ENCODE data around the gene CFAP20. TPM values are rescaled to one million over a fixed set of nuclear protein-coding genes. Genes with fewer than 3 reads are reported as not detected.

CFAP20 gene
- polyA plus RNA-seq, 1 donor: 64.4 TPM

DNA sequence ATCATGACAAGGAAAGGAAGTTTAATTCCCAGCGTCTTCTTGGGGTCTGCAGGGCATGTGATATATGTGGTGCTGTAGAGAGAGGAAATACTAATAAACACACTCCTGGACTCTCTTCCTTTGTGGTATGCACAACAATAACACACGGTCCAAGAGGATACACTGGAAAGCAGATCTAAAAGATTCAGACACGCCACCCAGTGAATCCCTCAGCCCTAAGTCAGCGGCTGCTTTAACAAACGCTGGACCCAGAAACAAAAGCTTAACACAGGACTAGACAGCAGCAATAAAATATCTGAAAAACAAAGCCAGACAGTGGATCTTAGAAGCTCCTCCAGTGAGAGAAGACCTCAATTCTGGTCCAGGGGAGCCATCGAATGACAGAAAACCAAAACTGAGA is 13.1 kb downstream of the CFAP20 start:
- H3K27me3 ChIP-seq (ENCODE audit: control insufficient read depth, insufficient read depth, low read length): no peaks in the 10 kb centered on the region
- H3K36me3 ChIP-seq (ENCODE audit: control insufficient read depth, insufficient read depth, low read length): peaks cover 34% of the 10 kb centered on the region
- DNase-seq: no peak
- peaks cover 14% of the 10 kb centered on the region for H3K4me1 ChIP-seq (ENCODE audit: control insufficient read depth, insufficient read depth, low read length)
- no peak overlapping the region for H3K4me3 ChIP-seq (ENCODE audit: low read length)
- peak overlapping the region; percentile 8 for H3K27ac ChIP-seq (ENCODE audit: low read length)
- H3K9me3 ChIP-seq (ENCODE audit: control insufficient read depth, low read depth, low read length): no peaks in the 10 kb centered on the region
- no CpG with 5 or more reads among the region's 6 CpGs for WGBS (ENCODE audit: insufficient coverage, low lambda C conversion rate)

DNA sequence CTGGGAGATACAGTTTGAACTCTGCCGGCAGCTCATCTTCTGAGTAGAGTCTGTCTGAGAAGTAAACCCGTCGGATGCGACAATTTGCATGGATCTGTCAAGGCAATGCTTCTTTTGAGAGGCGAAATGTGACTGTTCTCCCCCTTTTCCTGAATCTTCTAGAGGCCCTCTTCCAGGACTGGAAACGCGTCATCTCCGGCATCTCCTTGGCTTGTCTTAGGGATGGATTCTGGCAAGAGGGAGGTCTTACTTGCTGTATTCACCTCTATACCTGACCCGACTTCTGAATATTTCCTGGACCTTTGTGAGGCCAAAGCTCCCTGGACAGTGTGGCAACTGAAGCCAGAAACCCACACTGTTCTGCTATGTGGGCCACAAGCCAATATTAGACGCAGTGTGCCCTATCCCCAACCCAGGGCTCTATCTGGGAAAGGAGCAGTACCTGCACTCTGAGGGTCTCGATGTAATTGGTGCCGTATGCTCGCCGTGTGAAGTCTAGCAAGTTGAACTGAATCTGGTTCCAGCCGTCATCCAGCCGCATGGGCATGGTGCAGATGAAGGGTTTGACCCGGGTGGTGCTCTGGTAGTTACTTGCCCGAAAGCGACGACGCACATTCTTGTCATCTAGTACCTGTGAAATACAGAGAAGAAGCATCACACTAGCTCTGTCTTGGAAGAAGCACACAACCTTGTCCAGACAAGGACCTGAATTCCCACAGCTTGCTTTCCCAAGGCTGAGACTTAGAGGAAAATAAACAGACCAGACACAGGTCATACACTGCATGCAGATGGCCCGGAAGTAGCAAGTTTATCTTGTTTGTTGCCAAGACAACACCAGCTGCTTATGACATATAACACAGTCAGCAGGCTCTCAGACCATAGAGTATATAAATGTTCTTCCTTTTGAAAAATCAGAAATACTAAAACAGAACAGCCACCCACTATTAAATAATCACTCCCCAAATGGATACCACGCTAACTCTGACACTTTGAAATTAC is 14.1 kb downstream of the CFAP20 start:
- DNase-seq: peak in 1 of 2 donors; percentile 58
- H3K27me3 ChIP-seq (ENCODE audit: control insufficient read depth, insufficient read depth, low read length): no peaks in the 10 kb centered on the region
- peaks cover 5% of the 10 kb centered on the region for H3K4me1 ChIP-seq (ENCODE audit: control insufficient read depth, insufficient read depth, low read length)
- H3K27ac ChIP-seq (ENCODE audit: low read length): peak overlapping the region; percentile 66
- no peak overlapping the region for H3K4me3 ChIP-seq (ENCODE audit: low read length)
- WGBS (ENCODE audit: insufficient coverage, low lambda C conversion rate): no CpG with 5 or more reads among the region's 23 CpGs
- no peaks in the 10 kb centered on the region for H3K9me3 ChIP-seq (ENCODE audit: control insufficient read depth, low read depth, low read length)
- H3K36me3 ChIP-seq (ENCODE audit: control insufficient read depth, insufficient read depth, low read length): peaks cover 34% of the 10 kb centered on the region

DNA sequence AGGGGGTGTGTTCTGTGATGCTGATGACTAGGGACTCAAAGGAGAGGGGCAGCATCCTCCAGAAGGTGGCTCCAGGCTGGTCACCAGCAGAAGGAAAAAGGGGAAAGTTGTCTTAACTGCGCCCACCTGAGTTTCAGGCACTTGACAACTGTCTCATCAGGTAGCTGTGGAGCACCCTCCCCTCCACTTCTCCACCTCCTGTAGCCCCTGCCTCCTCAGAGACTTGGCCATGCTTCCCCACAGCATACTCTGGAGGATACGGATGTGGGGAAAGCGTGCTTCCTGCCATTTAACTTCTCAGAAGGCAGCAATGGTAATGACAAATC is 17.9 kb downstream of the CFAP20 start:
- Histone ChIP-seq H3K27ac (ENCODE audit: low read length) (no peak overlapping the region), H3K9me3 (ENCODE audit: control insufficient read depth, low read depth, low read length) (no peaks in the 10 kb centered on the region), H3K36me3 (ENCODE audit: control insufficient read depth, insufficient read depth, low read length) (peaks cover 30% of the 10 kb centered on the region), H3K4me3 (ENCODE audit: low read length) (no peak overlapping the region), H3K4me1 (ENCODE audit: control insufficient read depth, insufficient read depth, low read length) (no peaks in the 10 kb centered on the region), H3K27me3 (ENCODE audit: control insufficient read depth, insufficient read depth, low read length) (no peaks in the 10 kb centered on the region)
- no peak for DNase-seq
- WGBS (ENCODE audit: insufficient coverage, low lambda C conversion rate): no CpG with 5 or more reads among the region's 3 CpGs

DNA sequence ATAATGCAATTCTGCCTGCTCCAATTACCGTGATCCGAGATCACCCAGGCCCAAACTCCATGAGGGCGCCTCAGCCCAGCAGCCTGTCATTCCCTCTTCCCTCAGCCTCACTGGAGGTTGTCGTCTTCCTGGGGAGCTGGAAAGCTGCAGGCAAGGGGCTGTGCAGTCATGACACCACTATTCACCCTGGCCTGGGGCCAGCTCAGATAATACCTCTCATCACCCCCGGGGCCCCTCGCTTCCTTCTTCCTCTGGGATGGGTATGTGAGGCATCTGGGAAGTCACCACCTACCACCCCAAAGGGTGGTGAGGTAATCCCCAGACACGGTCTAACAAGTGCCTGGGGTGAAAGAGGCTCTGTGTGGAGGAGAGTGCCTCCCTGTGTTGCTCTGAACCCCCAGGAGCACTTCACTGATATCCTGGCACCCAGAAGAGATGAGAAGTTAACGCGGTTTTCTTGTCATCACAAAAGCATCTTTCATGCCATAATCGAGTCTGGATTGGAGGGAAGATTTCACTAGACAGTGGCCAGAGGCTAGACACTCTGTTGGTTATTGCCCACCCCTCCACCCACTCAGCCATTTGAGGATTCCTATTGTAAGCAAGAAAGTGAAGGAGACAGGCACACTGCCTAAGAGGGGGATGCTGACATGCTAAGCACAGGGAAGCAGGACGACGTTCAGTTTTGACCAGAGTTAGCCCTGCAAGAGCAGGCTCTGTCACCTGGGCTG is 18.4 kb downstream of the CFAP20 start:
- Histone ChIP-seq H3K4me3 (ENCODE audit: low read length) (no peak overlapping the region), H3K27me3 (ENCODE audit: control insufficient read depth, insufficient read depth, low read length) (no peaks in the 10 kb centered on the region), H3K4me1 (ENCODE audit: control insufficient read depth, insufficient read depth, low read length) (no peaks in the 10 kb centered on the region), H3K9me3 (ENCODE audit: control insufficient read depth, low read depth, low read length) (no peaks in the 10 kb centered on the region), H3K36me3 (ENCODE audit: control insufficient read depth, insufficient read depth, low read length) (peaks cover 25% of the 10 kb centered on the region), H3K27ac (ENCODE audit: low read length) (no peak overlapping the region)
- DNase-seq: no peak
- WGBS (ENCODE audit: insufficient coverage, low lambda C conversion rate): 20% methylated on average over 1 of the region's 12 CpGs

DNA sequence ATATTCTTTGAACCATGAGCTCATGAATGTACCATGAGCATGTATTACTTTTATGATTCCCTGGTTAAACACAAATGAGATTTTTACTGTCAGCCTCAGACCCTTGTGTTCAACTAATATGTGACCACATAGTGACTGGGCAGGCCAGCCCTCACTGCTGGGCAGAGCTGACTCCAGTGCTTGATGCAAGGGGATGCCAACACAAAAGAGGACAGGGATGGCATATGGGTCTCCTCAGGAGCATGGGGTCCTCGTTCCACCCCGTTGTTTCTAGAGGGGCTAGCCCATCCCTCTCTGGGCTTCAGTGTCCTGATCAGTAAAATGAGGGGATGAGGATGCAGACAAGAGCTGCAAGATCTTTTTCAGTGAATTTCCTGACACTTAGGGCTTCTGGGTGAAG is 19.3 kb downstream of the CFAP20 start:
- Histone ChIP-seq H3K4me1 (ENCODE audit: control insufficient read depth, insufficient read depth, low read length) (no peaks in the 10 kb centered on the region), H3K27me3 (ENCODE audit: control insufficient read depth, insufficient read depth, low read length) (no peaks in the 10 kb centered on the region), H3K9me3 (ENCODE audit: control insufficient read depth, low read depth, low read length) (no peaks in the 10 kb centered on the region), H3K36me3 (ENCODE audit: control insufficient read depth, insufficient read depth, low read length) (peaks cover 18% of the 10 kb centered on the region), H3K4me3 (ENCODE audit: low read length) (no peak overlapping the region), H3K27ac (ENCODE audit: low read length) (no peak overlapping the region)
- WGBS (ENCODE audit: insufficient coverage, low lambda C conversion rate): no CpG with 5 or more reads among the region's 2 CpGs
- no peak for DNase-seq

DNA sequence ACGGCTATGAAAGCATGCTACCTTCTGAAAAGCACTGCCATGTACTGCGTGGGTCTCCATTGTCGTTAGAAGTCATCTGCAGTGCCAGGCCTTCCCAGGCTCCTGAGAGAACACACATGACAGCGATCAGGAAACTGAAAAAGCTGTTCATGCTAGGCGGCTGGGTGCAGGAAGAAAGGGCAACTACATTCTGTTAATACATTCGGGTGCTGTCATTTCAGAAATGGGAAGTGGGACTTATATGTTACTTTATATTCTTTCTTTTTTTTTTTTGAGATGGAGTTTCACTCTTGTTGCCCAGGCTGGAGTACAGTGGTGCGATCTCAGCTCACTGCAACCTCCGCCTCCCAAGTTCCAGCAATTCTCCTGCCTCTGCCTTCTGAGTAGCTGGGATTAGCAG is 19.9 kb downstream of the CFAP20 start:
- Histone ChIP-seq H3K27ac (ENCODE audit: low read length) (no peak overlapping the region), H3K4me1 (ENCODE audit: control insufficient read depth, insufficient read depth, low read length) (no peaks in the 10 kb centered on the region), H3K27me3 (ENCODE audit: control insufficient read depth, insufficient read depth, low read length) (no peaks in the 10 kb centered on the region), H3K9me3 (ENCODE audit: control insufficient read depth, low read depth, low read length) (no peaks in the 10 kb centered on the region), H3K4me3 (ENCODE audit: low read length) (no peak overlapping the region), H3K36me3 (ENCODE audit: control insufficient read depth, insufficient read depth, low read length) (peaks cover 13% of the 10 kb centered on the region)
- no CpG with 5 or more reads among the region's 8 CpGs for WGBS (ENCODE audit: insufficient coverage, low lambda C conversion rate)
- DNase-seq: no peak

DNA sequence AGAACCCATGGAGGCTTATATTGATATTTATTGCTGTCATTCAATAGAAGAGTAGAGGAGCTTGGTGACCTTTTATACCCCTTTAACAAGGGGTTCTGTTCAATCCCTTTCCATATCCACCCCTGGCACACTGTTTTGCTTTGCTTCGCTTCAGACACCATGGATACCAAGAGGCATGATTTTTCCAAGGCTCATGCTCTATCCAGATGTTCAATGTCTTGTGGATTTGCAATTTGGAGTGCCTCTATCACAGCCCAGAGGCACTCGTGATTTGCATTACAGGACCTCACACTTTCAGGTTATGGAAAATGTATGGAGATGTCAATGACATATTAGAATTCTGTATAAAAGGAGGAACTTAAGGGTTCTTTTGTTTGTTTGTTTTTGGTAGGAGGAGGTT is 21.5 kb downstream of the CFAP20 start:
- Histone ChIP-seq H3K4me3 (ENCODE audit: low read length) (no peak overlapping the region), H3K36me3 (ENCODE audit: control insufficient read depth, insufficient read depth, low read length) (peaks cover 4% of the 10 kb centered on the region), H3K27me3 (ENCODE audit: control insufficient read depth, insufficient read depth, low read length) (no peaks in the 10 kb centered on the region), H3K4me1 (ENCODE audit: control insufficient read depth, insufficient read depth, low read length) (no peaks in the 10 kb centered on the region), H3K27ac (ENCODE audit: low read length) (no peak overlapping the region), H3K9me3 (ENCODE audit: control insufficient read depth, low read depth, low read length) (no peaks in the 10 kb centered on the region)
- no peak for DNase-seq
- WGBS (ENCODE audit: insufficient coverage, low lambda C conversion rate): no CpG with 5 or more reads among the region's 2 CpGs

DNA sequence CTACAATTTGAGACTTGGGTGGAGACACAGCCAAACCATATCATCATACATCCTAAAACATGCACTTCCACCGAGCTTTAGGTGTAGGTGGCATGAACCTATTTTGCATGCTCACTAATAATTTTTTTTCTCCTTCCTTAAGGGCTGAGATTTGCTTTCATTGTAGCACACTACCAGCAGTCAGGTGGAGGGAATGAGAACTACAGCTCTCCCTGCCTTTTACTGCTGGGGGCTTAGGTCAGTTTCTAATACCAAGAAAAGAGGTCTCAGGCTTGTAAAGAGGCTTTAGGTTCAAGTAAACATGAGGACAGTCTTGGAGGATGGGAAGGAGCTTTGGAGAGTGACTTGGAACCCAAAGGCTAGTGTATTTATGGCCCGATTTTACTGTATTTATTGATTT is 22.0 kb downstream of the CFAP20 start:
- H3K27ac ChIP-seq (ENCODE audit: low read length): no peak overlapping the region
- no peak for DNase-seq
- H3K36me3 ChIP-seq (ENCODE audit: control insufficient read depth, insufficient read depth, low read length): peaks cover 2% of the 10 kb centered on the region
- H3K27me3 ChIP-seq (ENCODE audit: control insufficient read depth, insufficient read depth, low read length): no peaks in the 10 kb centered on the region
- no peaks in the 10 kb centered on the region for H3K4me1 ChIP-seq (ENCODE audit: control insufficient read depth, insufficient read depth, low read length)
- WGBS (ENCODE audit: insufficient coverage, low lambda C conversion rate): no CpG with 5 or more reads among the region's 2 CpGs
- H3K4me3 ChIP-seq (ENCODE audit: low read length): no peak overlapping the region
- no peaks in the 10 kb centered on the region for H3K9me3 ChIP-seq (ENCODE audit: control insufficient read depth, low read depth, low read length)

DNA sequence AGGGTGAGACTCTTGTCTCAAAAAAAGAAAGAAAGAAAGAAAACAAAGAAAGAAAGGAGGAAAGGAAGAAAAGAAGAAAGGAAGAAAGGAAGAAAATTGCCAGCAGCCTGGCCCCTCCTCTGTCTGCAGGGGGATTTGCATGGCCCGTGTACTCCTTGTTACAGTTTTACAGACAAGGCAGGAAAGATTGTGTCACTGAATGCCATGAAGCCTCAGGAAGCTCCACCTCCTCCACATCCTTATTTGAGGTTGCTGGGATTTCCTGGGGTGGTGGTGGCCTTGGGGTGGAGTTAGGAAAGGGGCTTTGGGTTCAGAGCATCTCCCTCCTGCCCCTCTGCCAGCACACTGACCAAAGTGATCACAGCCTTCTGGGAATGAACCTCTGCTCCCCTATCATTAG is 23.6 kb downstream of the CFAP20 start:
- Histone ChIP-seq H3K4me1 (ENCODE audit: control insufficient read depth, insufficient read depth, low read length) (no peaks in the 10 kb centered on the region), H3K27me3 (ENCODE audit: control insufficient read depth, insufficient read depth, low read length) (no peaks in the 10 kb centered on the region), H3K9me3 (ENCODE audit: control insufficient read depth, low read depth, low read length) (no peaks in the 10 kb centered on the region), H3K4me3 (ENCODE audit: low read length) (no peak overlapping the region), H3K27ac (ENCODE audit: low read length) (no peak overlapping the region), H3K36me3 (ENCODE audit: control insufficient read depth, insufficient read depth, low read length) (no peaks in the 10 kb centered on the region)
- DNase-seq: no peak
- no CpG with 5 or more reads among the region's 1 CpG for WGBS (ENCODE audit: insufficient coverage, low lambda C conversion rate)

DNA sequence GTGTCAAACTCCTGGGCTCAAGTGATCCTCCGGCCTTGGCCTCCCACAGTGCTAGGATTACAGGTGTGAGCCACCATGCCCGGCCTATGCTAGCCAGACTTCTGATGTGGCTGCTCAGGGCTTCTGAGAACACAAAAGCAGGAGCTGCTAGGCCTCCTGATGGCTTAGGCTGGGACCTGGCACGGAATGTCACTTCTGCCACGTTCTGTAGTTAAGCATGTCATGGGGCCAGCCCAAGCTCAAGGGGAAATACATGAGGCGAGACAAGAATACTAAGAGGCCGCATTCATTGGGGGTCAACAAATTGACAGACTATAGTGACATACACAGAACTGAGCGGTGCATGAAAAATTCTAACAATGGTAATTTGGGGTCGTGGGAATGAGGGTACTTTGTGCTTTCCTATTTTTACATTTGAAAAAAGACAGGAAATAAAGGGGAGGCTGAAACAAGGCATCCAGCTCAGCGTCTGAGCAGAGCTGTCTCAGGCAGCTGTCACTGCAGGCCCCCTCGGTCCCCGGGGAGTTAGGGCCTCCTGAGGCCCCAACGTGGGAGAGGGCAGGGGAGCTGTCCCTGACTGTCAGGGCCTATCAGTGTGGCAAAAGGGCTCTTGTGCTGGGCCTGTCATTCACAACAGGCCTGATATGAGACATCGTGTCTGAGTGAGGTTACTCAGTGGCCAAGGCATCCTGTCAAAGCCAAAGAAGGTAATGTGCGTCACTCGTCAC is 26.4 kb downstream of the CFAP20 start:
- Histone ChIP-seq H3K27ac (ENCODE audit: low read length) (no peak overlapping the region), H3K4me1 (ENCODE audit: control insufficient read depth, insufficient read depth, low read length) (no peaks in the 10 kb centered on the region), H3K27me3 (ENCODE audit: control insufficient read depth, insufficient read depth, low read length) (no peaks in the 10 kb centered on the region), H3K4me3 (ENCODE audit: low read length) (no peak overlapping the region), H3K36me3 (ENCODE audit: control insufficient read depth, insufficient read depth, low read length) (no peaks in the 10 kb centered on the region), H3K9me3 (ENCODE audit: control insufficient read depth, low read depth, low read length) (no peaks in the 10 kb centered on the region)
- no peak for DNase-seq
- WGBS (ENCODE audit: insufficient coverage, low lambda C conversion rate): 100% methylated on average over 2 of the region's 15 CpGs
